Choroid plexus epithelial cell (primary cell): ENCODE measurements around the gene CTNNA1.
A peak's percentile ranks its signal among the peaks of the same experiment; 100 is the strongest.

ENCODE experiments used
- DNase-seq: peaks from one replicate; pipeline ENCODE4 v3.0.0-alpha.2; 2010; ENCODE audit warnings: low read depth
- H3K4me3 ChIP-seq: 2 replicates; pipeline ENCODE4 v1.5.1; 2011; ENCODE audit warnings: low read depth, mild to moderate bottlenecking, control low read depth, low read length, moderate library complexity
- CTCF ChIP-seq: conservative IDR thresholded peaks from 2 replicates; pipeline ENCODE4 v1.5.1; 2011; ENCODE audit warnings: low read depth, mild to moderate bottlenecking, control low read depth, inconsistent platforms, low read length, moderate library complexity

Gene CTNNA1

GRCh38 chr5:138981131-138981530 is 227.9 kb downstream of the CTNNA1 start:
- DNase-seq, result peak; percentile 52
- H3K4me3 ChIP-seq, result no peak overlapping the region
- TF ChIP-seq CTCF, result no peak

GRCh38 chr5:138981586-138981985 is 228.4 kb downstream of the CTNNA1 start:
- DNase-seq, result no peak
- TF ChIP-seq CTCF, result no peak
- H3K4me3 ChIP-seq, result no peak overlapping the region

GRCh38 chr5:138983984-138984383 is 230.8 kb downstream of the CTNNA1 start:
- no peak for TF ChIP-seq CTCF
- no peak for DNase-seq

More at GRCh38 chr5:138983984-138984383, 230.8 kb downstream of the CTNNA1 start:
- no peak overlapping the region for H3K4me3 ChIP-seq
